IMR-90 (cell line): ENCODE data around the gene NR1H2. TPM values are rescaled to one million over a fixed set of nuclear protein-coding genes. Genes with fewer than 3 reads are reported as not detected.

Experiments used
- ATAC-seq: fragments of 200-7000 bp; cut with Tn5 transposase; 2 replicates; pipeline ENCODE4 v1.9.1; 2020; ENCODE audit warnings: low read depth, mild to moderate bottlenecking, moderate library complexity
- BruUV-seq: library from RNA; stranded (reverse); fragments of 400-500 nt; replicated peaks from 2 replicates; lab custom pipeline; 2021; lab: Mats Ljungman, UMichigan
- CTCF ChIA-PET: fragments of 300-600 bp; formaldehyde crosslinking; extraction: SDS; loops from one replicate; lab custom pipeline; 2021; ENCODE audit warnings: antibody characterized with exemption; lab: Yijun Ruan, JAX
- POLR2A ChIA-PET: fragments of 300-600 bp; sonication (Branson Sonifier 250); formaldehyde crosslinking; loops from one replicate; lab custom pipeline; 2022; ENCODE audit warnings: antibody characterized with exemption; ENCODE audit not compliant: unreplicated experiment; lab: Charles Lee
- DNase-seq: peaks from one replicate; pipeline ENCODE4 v3.0.0; 2013
- H2AFZ ChIP-seq: replicated peaks from 2 replicates; pipeline ENCODE3; 2013; ENCODE audit warnings: low read length, mild to moderate bottlenecking; ENCODE audit not compliant: poor library complexity
- H2AK5ac ChIP-seq: 2 replicates; pipeline ENCODE4 v1.6.1; 2013; ENCODE audit warnings: low read depth, low read length, inconsistent platforms
- H2AK9ac ChIP-seq: replicated peaks from 2 replicates; pipeline ENCODE3; 2013; ENCODE audit warnings: mild to moderate bottlenecking, low read depth, low read length, moderate library complexity; ENCODE audit not compliant: poor library complexity
- H2BK120ac ChIP-seq: 2 replicates; pipeline ENCODE4 v1.6.1; 2013; ENCODE audit warnings: low read depth, low read length, inconsistent platforms
- H2BK15ac ChIP-seq: 3 replicates; pipeline ENCODE4 v1.6.1; 2013; ENCODE audit warnings: low read depth, low read length, inconsistent platforms
- H2BK20ac ChIP-seq: 2 replicates; pipeline ENCODE4 v1.6.1; 2013; ENCODE audit warnings: low read depth, mild to moderate bottlenecking, inconsistent platforms, low read length, moderate library complexity
- H2BK5ac ChIP-seq: 2 replicates; pipeline ENCODE4 v1.6.1; 2013; ENCODE audit warnings: mild to moderate bottlenecking, low read depth, low read length, inconsistent platforms; ENCODE audit not compliant: poor library complexity, severe bottlenecking
- H3K14ac ChIP-seq: replicated peaks from 2 replicates; pipeline ENCODE4 v1.6.1; 2013; ENCODE audit warnings: low read depth, low read length, inconsistent platforms
- H3K18ac ChIP-seq: 2 replicates; pipeline ENCODE4 v1.6.1; 2013; ENCODE audit warnings: low read depth, low read length, control low read depth
- H3K23ac ChIP-seq: 2 replicates; pipeline ENCODE4 v1.6.1; 2013; ENCODE audit warnings: low read depth, low read length, inconsistent platforms
- H3K27ac ChIP-seq: 2 replicates; pipeline ENCODE4 v1.5.1; 2013; ENCODE audit warnings: mild to moderate bottlenecking, control low read depth, low read length; ENCODE audit not compliant: insufficient read depth
- H3K27me3 ChIP-seq: 2 replicates; pipeline ENCODE4 v1.6.1; 2013; ENCODE audit warnings: low read length; ENCODE audit not compliant: control insufficient read depth, insufficient read depth
- H3K36me3 ChIP-seq: 2 replicates; pipeline ENCODE4 v1.6.1; 2013; ENCODE audit warnings: low read length, mixed read lengths; ENCODE audit not compliant: control insufficient read depth, insufficient read depth
- H3K4ac ChIP-seq: 2 replicates; pipeline ENCODE4 v1.6.1; 2013; ENCODE audit warnings: low read depth, low read length, inconsistent platforms
- H3K4me1 ChIP-seq: 2 replicates; pipeline ENCODE4 v1.6.1; 2013; ENCODE audit warnings: low read length, mixed read lengths; ENCODE audit not compliant: control insufficient read depth, insufficient read depth
- H3K4me2 ChIP-seq: 2 replicates; pipeline ENCODE4 v1.6.1; 2013; ENCODE audit warnings: low read depth, mild to moderate bottlenecking, control low read depth, low read length, moderate library complexity
- H3K4me3 ChIP-seq: 2 replicates; pipeline ENCODE4 v1.5.1; 2013; ENCODE audit warnings: low read depth, mild to moderate bottlenecking, control low read depth, low read length, moderate library complexity; ENCODE audit not compliant: insufficient read depth
- H3K56ac ChIP-seq: 2 replicates; pipeline ENCODE4 v1.6.1; 2013; ENCODE audit warnings: low read length, inconsistent platforms; ENCODE audit not compliant: insufficient read depth; ENCODE audit errors: extremely low read depth
- H3K79me1 ChIP-seq, 2 experiments: 2 replicates each; pipeline ENCODE4 v1.6.1; 2013; ENCODE audit warnings: low read length in 2 of 2, inconsistent platforms in 1 of 2, low read depth in 1 of 2
- H3K9ac ChIP-seq: 2 replicates; pipeline ENCODE4 v1.6.1; 2013; ENCODE audit warnings: low read depth, low read length, control low read depth
- H3K9me1 ChIP-seq: 2 replicates; pipeline ENCODE4 v1.6.1; 2013; ENCODE audit warnings: low read length, inconsistent platforms; ENCODE audit not compliant: insufficient read depth
- H3K9me3 ChIP-seq: 2 replicates; pipeline ENCODE4 v1.6.1; 2013; ENCODE audit warnings: low read length; ENCODE audit not compliant: control insufficient read depth, insufficient read depth
- H4K20me1 ChIP-seq: 2 replicates; pipeline ENCODE4 v1.6.1; 2013; ENCODE audit warnings: low read length, inconsistent platforms; ENCODE audit not compliant: insufficient read depth
- H4K5ac ChIP-seq: 2 replicates; pipeline ENCODE4 v1.6.1; 2013; ENCODE audit warnings: mild to moderate bottlenecking, low read depth, low read length, control low read depth
- H4K8ac ChIP-seq, 2 experiments: 2 replicates each; pipeline ENCODE4 v1.6.1; 2013; ENCODE audit warnings: low read depth in 2 of 2, low read length in 2 of 2, control low read depth in 1 of 2, inconsistent platforms in 1 of 2
- H4K91ac ChIP-seq: 2 replicates; pipeline ENCODE4 v1.6.1; 2013; ENCODE audit warnings: low read depth, low read length, inconsistent platforms; ENCODE audit not compliant: insufficient read depth
- CHD1 ChIP-seq: IDR thresholded peaks from 2 replicates; pipeline ENCODE4 v1.6.1; 2012; ENCODE audit warnings: low read depth, low read length, improper control_type of control experiment
- CTCF ChIP-seq: conservative IDR thresholded peaks from 2 replicates; pipeline ENCODE4 v1.5.1; 2012; ENCODE audit warnings: mild to moderate bottlenecking, low read depth, low read length, improper control_type of control experiment
- FOS ChIP-seq: fragments of 150-350 bp; IDR thresholded peaks from 2 replicates; pipeline ENCODE4 v1.6.1; 2016; ENCODE audit warnings: low read depth, low read length
- POLR2A ChIP-seq: IDR thresholded peaks from 2 replicates; pipeline ENCODE4 v1.6.1; 2012; ENCODE audit warnings: mild to moderate bottlenecking, low read depth, low read length
- WGBS, 2 experiments: methylation state at CpG; one replicate each; pipeline versions ENCODE4 v1.1.5 to v1.1.7; 2013; ENCODE audit warnings: missing lambda C conversion rate in 2 of 2; ENCODE audit not compliant: insufficient read length in 1 of 2; ENCODE audit errors: extremely low coverage in 2 of 2; 5-methylcytosine and 5-hydroxymethylcytosine counted together
- dilution Hi-C: fragments of 300-500 bp; cut with HindIII; formaldehyde crosslinking; loops from one replicate; pipeline ENCODE4 v1.14.3; 2018; ENCODE audit warnings: low sequenced_read_pairs; ENCODE audit not compliant: unreplicated experiment
- in situ Hi-C: fragments of 300-500 bp; cut with MboI; formaldehyde crosslinking; loops from 3 replicates; pipeline ENCODE4 v1.14.3; 2019; ENCODE audit warnings: low sequenced_read_pairs, inconsistent platforms, mixed read lengths
- intact Hi-C: fragments of 100-400 bp; cut with micrococcal nuclease; formaldehyde crosslinking; loops from 2 replicates; pipeline ENCODE4 v1.10.0; 2022
- polyA plus RNA-seq, 3 experiments: library from polyadenylated mRNA; depleted of rRNA; stranded (reverse); fragments of >200 nt; gene quantifications; 2 replicates each; pipeline ENCODE4 v1.2.3, GENCODE V29; 2012; ENCODE audit warnings: low replicate concordance in 1 of 3
- total RNA-seq: library from RNA; depleted of rRNA; stranded (reverse); fragments of >200 nt; gene quantifications from 2 replicates; pipeline ENCODE4 v1.2.3, GENCODE V29; 2012

Gene NR1H2
- total and polyA plus RNA-seq, 2 of the 4 experiments (the other 2 are of a cell fraction) = 37.8 to 48.4 TPM

GRCh38 chr19:50330365-50331078 lies 45.7 kb upstream of the NR1H2 start:
- no peaks in the 10 kb centered on the region for H4K20me1 ChIP-seq
- no TSS peak for BruUV-seq
- no peak overlapping the region for H4K5ac ChIP-seq
- ATAC-seq = peak; percentile 33
- no peak overlapping the region for H3K4ac ChIP-seq
- H3K4me3 ChIP-seq = no peak overlapping the region
- H2BK5ac ChIP-seq = no peak overlapping the region
- no peak overlapping the region for H4K8ac ChIP-seq
- peaks cover 11% of the 10 kb centered on the region for H3K9me3 ChIP-seq
- no peak overlapping the region for H3K27ac ChIP-seq
- ChIA-PET POLR2A (interaction anchor here (0.5 kb wide), 1 partner anchor 15 kb away, joined by 3 read pairs; no protein-coding TSS in a partner anchor), CTCF (no interaction called here)
- dilution Hi-C loops (no loop called here), in situ Hi-C loops (no loop called here), intact Hi-C loops (no loop called here)
- H3K4me2 ChIP-seq = no peak overlapping the region
- H2AFZ ChIP-seq = peak overlapping the region; percentile 9
- no peak overlapping the region for H2AK5ac ChIP-seq
- H3K79me1 ChIP-seq = no peaks in the 10 kb centered on the region
- no peak overlapping the region for H3K18ac ChIP-seq
- no peak overlapping the region for H3K23ac ChIP-seq
- no peak overlapping the region for H3K14ac ChIP-seq
- no peaks in the 10 kb centered on the region for H3K36me3 ChIP-seq
- no peak overlapping the region for H3K9ac ChIP-seq
- peaks cover 46% of the 10 kb centered on the region for H3K27me3 ChIP-seq
- no peak overlapping the region for H3K56ac ChIP-seq
- DNase-seq = peak; percentile 1
- H3K9me1 ChIP-seq = no peaks in the 10 kb centered on the region; the same call in 1 of the 2 replicates
- H2BK120ac ChIP-seq = no peak overlapping the region
- no peaks in the 10 kb centered on the region for H3K4me1 ChIP-seq
- H2AK9ac ChIP-seq = no peak overlapping the region
- no peak overlapping the region for H2BK20ac ChIP-seq
- 2% methylated on average over 29 of the region's 48 CpGs; no CpG with 5 or more reads in 1 of the 2 experiments for WGBS, 2 experiments
- no peak for TF ChIP-seq CHD1
- TF ChIP-seq CTCF = no peak
- no peak for TF ChIP-seq POLR2A
- no peak for TF ChIP-seq FOS
- H4K91ac ChIP-seq = no peak overlapping the region
- no peak overlapping the region for H2BK15ac ChIP-seq
